ENCODE data around the gene DNLZ. TPM values are rescaled to one million over a fixed set of nuclear protein-coding genes. Genes with fewer than 3 reads are reported as not detected.

DNLZ gene
- total RNA-seq, 4 donors from 2014 or later = 16.2 to 58.4 (median 23.1) TPM

GRCh38 chr9:136345281-136346156 is 18.0 kb downstream of the DNLZ start:
- DNase-seq = peak; percentile 65 to 74
- Histone ChIP-seq H3K9me3 (no peaks in the 10 kb centered on the region), H3K4me1 (peaks cover 4 to 31% of the 10 kb centered on the region in 2 donors), H3K36me3 (no peaks in the 10 kb centered on the region), H3K27ac (no peak overlapping the region), H3K27me3 (no peaks in the 10 kb centered on the region), H3K4me3 (replicated peaks in 1 of 3) (no peak overlapping the region)
- TF ChIP-seq POLR2A (IDR thresholded peaks at IDR 0.05) (no peak), CTCF (IDR thresholded peaks at IDR 0.05) (peak in 4 of 6 experiments; percentile 20 to 50 (median 38))
- 52 to 65% methylated on average over 8 to 20 of the region's 43 CpGs for WGBS, 2 donors
- intact Hi-C loops (cut with DNase I) = no loop called here

DNA sequence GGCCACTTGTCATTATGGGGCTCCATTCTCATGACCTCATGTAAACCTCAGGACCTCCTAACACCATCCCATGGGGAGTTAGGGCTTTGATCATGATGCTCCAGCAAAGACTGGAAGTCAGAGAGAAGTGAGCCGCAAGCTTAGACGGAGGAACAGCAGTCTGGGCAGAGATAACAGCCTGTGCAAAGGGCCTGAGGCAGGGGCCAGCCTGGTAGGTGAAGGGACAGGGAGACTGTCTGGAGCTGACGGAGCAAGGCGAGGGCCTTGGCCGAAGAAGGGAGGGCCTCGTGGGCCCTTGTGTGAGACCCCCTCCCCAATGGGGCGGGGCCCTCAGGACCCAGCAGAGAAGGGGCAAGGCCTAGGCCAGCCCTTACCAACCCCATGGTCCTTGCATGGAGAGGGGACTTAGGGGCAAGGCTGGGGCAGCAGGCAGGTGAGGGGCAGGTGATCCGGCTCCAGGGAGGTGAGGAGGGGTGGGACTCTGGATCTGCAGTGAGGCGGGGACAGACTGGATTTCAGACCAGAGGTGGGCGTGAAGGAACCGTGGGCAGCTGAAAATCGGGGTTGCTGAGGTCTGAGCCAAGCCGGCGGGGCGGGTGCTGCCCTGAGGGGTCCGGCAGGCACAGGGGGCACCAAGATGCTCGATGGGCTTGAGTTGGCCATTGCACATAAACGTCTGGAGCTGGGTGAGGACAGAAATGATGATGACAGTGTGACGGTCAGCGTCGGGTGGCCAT is 18.8 kb downstream of the DNLZ start:
- 77 to 86% methylated on average over 20 to 21 of the region's 21 CpGs for WGBS, 2 donors
- peaks cover 4 to 31% of the 10 kb centered on the region in 2 donors for H3K4me1 ChIP-seq
- H3K4me3 ChIP-seq (replicated peaks in 1 of 3) = no peak overlapping the region

DNA sequence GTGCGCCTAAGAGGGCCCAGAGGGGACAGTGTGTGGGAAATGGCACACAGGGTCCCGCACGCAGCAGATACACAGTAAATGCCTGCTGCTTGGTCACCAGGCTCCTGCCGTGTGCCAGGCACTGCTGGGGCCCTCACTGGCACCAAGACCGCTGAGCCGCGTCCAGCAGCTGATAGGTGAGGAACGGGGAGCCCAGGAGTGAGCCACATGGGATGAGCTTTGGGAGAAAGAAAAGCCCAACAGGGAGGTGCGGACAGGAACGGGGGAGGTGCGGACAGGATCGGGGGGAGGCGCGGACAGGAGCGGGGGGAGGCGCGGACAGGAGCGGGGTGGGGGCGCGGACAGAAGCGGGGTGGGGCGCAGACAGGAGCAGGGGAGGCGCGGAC is 19.7 kb downstream of the DNLZ start:
- no peak for DNase-seq
- TF ChIP-seq POLR2A (IDR thresholded peaks at IDR 0.05) (no peak), CTCF (IDR thresholded peaks at IDR 0.05) (no peak)
- Histone ChIP-seq H3K27ac (no peak overlapping the region), H3K36me3 (no peaks in the 10 kb centered on the region), H3K27me3 (no peaks in the 10 kb centered on the region), H3K9me3 (no peaks in the 10 kb centered on the region), H3K4me3 (replicated peaks in 1 of 3) (no peak overlapping the region), H3K4me1 (peaks cover 4 to 31% of the 10 kb centered on the region in 2 donors)
- 92 to 93% methylated on average over 23 to 24 of the region's 24 CpGs for WGBS, 2 donors
- intact Hi-C loops (cut with DNase I) = no loop called here

More for the DNA sequence above, 18.8 kb downstream of the DNLZ start:
- no peak overlapping the region for H3K27ac ChIP-seq
- TF ChIP-seq CTCF (IDR thresholded peaks at IDR 0.05) (no peak), POLR2A (IDR thresholded peaks at IDR 0.05) (no peak)
- no peaks in the 10 kb centered on the region for H3K36me3 ChIP-seq
- no peak for DNase-seq
- H3K27me3 ChIP-seq = no peaks in the 10 kb centered on the region
- intact Hi-C loops (cut with DNase I) = no loop called here
- H3K9me3 ChIP-seq = no peaks in the 10 kb centered on the region

- H3K27ac ChIP-seq = no peak overlapping the region
- no peaks in the 10 kb centered on the region for H3K9me3 ChIP-seq
- WGBS, 2 donors = 50 to 69% methylated on average over 10 to 15 of the region's 23 CpGs
- no peak for TF ChIP-seq POLR2A (IDR thresholded peaks at IDR 0.05)
- no peak for TF ChIP-seq CTCF (IDR thresholded peaks at IDR 0.05)
- H3K27me3 ChIP-seq = no peaks in the 10 kb centered on the region
- peaks cover 4 to 31% of the 10 kb centered on the region in 2 donors for H3K4me1 ChIP-seq
- no peak for DNase-seq
- no peaks in the 10 kb centered on the region for H3K36me3 ChIP-seq
- no peak overlapping the region for H3K4me3 ChIP-seq (replicated peaks in 1 of 3)
- intact Hi-C loops (cut with DNase I) = no loop called here
Measured at GRCh38 chr9:136343121-136343883, 20.2 kb downstream of the DNLZ start.

Measured in thyroid gland (tissue), 4 donors.